HG02852 (cell line): ENCODE data around the gene MAJIN.

Experiments
- ATAC-seq: cut with Tn5 transposase; IDR thresholded peaks from one replicate; pipeline ENCODE4 v1.9.1; 2021; ENCODE audit warnings: mild to moderate bottlenecking, moderate library complexity; ENCODE audit not compliant: unreplicated experiment

Gene MAJIN

DNA sequence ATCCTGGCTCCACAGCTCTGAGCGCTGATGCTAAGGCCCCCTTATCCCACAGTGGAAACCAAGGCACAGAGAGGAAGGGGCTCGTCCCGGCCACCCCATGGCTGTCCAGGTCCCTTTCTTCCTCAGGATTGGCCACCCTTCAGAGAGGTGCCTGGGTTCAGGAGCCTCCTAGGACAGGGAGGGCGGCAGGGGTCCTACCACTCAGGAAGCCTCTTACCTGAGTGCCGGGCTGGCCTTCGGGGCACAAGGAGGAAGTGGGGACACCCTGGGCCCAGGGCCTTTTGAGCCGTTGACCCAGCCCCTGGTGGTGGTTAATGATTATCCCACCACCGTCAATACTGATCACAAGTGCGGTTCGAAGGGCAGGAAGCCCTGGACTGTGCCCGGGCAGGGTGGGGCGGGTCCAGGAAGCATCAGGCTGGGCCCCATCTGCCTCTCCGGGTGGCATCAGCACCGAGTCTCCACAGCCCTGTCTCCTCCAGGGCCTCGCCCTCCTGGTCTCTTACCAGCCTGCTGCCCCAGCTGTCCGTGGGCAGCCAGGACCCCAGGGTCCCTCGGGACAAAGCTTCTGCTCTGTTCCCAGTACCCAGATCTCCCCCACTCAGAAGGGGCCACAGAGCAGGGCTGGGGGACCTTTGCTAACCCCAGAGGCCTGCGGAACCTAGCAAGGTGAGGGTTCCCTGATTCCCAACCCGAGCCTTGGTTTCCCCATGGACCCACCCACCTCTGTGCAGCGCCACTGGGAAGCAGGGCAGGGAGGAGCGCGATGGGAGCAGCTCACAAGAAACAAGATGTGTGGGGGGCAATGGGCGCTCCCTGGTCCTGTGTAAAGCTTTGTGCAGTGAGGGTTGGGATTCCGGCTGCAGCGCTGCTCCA is 78.5 kb downstream of the MAJIN start:
- no peak for ATAC-seq

DNA sequence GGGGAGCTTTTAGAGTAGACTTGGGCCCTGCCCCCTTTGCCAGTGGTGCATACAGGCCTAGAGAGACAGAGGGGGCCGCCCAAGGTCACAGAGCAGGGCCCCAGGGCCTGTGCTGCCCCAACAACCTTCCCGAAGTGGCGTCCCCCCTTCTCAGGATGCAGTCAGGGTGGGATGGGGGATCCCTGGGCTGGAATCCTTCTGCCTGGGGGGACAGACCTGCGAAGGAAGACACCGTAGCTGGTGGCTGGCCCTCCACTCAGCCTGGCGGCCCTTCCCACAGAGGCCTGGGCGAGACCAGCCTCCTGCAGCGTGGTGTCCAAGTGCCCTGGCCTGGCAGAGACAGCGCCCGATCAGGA is 79.1 kb downstream of the MAJIN start:
- no peak for ATAC-seq

DNA sequence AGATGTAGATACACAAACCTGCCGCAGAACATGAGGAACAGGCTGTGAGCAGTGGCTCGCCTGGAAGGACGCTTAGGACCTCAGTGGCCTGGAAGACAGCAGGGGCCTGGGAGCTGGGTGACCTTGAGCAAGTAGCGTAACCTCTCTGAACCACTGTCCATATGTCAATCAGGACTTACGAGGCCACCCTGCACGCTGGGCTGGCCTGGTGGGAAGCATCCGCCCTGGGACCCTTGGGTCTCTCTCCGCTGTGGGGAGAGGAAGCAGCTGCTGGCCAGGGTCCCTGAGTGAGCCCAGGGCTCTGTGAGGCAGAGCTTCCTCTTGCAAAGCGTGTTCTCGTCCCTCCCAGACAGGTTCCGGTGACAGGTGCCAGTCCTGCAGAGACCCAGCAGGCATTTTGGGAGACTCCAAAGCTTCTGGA is 79.5 kb downstream of the MAJIN start:
- no peak for ATAC-seq

DNA sequence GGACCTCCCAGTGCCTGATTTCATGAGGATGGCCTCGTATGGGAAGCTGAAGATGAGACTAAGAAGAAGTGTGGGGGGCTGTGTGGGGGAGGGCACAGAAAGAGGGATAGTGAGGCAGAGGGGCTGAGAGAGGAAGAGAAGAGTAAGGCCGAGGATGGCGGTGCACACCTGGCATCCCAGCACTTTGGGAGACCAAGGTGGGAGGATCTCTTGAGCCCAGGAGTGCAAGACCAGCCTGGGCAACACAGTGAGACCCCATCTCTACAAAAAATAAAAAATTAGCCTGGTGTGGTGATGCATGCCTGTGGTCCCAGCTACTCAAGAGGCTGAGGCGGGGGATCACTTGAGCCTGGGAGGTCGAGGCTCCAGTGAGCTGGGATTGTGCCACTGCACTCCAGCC is 80.0 kb downstream of the MAJIN start:
- no peak for ATAC-seq

DNA sequence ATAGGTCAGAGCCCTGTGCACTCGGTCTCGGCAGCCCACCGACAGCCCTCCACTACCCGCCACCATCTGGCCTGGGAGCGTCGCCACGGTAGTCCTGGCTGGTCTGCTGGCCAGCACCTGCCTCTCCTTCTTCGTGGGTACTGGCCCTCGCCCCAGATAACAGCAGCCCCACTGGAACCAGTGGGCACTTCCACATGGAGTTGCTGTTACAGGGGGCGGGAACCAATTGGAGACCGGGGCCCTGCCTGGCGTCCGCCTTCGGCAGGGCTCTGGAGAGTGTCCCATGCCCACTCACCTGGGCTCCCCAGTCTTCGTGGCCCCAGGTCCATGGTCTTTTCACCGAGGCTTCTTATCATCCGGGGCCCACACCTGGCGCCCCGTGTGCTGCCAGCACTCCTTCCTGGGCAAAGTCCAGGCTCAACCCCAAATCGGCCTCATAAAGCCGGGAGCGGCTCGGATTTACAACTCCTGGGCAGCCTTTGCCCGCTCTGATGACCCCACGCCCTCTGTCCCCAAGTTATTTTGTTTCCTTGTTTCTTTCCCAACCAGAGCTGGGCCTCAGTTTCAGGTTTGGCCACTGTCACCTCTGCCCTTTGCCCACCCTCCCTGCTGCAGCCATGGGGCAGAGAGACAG is 80.6 kb downstream of the MAJIN start:
- ATAC-seq, result no peak

DNA sequence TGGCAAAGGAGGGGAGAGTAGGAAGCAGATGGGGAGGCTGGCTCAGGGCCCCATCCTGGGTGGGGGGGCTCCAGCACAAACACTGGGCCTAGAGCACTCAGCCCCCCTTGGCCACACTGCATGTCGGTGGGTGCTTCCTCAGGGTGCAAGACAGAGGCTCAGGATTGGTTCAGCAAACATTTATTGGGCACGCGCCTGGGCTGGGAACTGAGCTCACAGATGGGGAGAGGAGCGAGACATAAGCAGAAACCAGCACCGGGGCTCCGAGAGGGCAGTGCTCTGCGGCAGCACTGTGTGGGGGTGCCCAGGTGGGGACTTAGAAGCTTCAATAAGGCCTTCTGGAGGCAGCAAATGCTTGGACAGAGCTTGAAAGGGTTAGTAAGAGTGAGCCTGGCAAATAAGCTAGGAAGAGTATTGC is 81.4 kb downstream of the MAJIN start:
- no peak for ATAC-seq

DNA sequence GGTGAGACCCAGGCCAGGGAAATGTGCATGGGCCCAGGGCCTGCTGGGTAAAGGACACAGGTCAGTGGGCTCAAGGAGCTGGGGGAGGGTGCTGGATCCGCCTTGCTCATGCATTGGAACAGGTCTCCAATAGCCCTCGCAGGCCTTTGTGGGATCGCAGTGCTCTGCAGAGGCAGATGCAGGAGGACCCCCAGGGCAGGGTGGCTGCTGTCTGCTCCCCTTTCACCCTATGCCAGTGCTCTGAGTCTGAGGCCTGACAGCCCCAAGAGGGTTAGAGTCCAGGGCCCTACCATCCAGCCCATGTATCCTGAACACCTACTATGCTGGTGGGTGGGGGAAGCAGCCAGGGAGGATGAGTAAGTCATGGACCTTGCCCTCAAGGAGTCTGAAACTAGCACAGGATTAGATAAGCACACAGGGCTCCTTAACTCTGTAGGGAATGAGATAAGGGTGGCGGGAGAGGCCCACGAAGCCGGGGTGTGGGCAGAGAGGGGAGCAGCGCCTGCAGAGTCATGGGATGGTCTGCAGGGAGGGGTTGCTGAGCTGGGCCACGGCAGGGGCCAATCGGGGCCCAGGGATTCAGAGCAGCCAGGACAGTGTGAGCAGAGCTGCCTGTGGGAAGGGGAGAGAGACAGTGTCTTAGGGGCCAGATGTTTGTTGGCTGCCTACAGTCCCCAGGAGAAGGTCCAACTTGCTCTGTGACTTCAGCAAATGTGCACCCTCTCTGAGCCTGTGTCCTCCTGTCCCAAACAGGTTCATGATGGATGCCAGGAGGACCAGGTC is 83.0 kb downstream of the MAJIN start:
- no peak for ATAC-seq

DNA sequence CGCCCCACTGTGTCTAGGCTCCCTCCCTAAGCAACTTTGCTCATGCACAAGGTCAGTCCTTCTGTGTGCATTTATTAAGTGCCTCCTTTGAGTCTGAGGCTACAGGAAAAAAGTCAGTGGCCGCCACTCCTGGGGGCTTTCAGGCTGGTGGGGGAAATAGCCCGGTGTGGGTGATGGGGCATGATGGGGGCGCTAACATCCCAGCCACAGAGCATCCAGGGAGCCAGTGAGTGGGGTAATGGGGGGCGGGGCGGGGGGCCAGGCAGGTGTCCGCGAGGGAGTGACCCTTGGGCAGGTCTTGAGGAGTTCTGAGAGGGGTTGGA is 83.5 kb downstream of the MAJIN start:
- ATAC-seq, result no peak
